Mesenchymal stem cell (in vitro differentiated cells and primary cell): ENCODE data around the gene PCARE.

Experiments used
- DNase-seq: peaks from one replicate; pipeline ENCODE4 v3.0.0-alpha.2; 2013
- H2AFZ ChIP-seq: one replicate; pipeline ENCODE4 v1.6.1; 2013; ENCODE audit warnings: low read depth, mild to moderate bottlenecking, control low read depth, inconsistent platforms, low read length, moderate library complexity
- H2AK5ac ChIP-seq: 2 replicates; pipeline ENCODE4 v1.6.1; 2013; ENCODE audit warnings: low read length, moderate library complexity, mild to moderate bottlenecking, inconsistent platforms; ENCODE audit not compliant: severe bottlenecking
- H2BK120ac ChIP-seq: one replicate; pipeline ENCODE4 v1.6.1; 2013; ENCODE audit warnings: low read depth, mild to moderate bottlenecking, inconsistent platforms, low read length, moderate library complexity
- H2BK12ac ChIP-seq, 2 experiments: one replicate each; pipeline ENCODE4 v1.6.1; 2013; ENCODE audit warnings: inconsistent platforms in 2 of 2, low read length in 2 of 2, mild to moderate bottlenecking in 2 of 2, moderate library complexity in 2 of 2, control low read depth in 1 of 2
- H2BK15ac ChIP-seq: one replicate; pipeline ENCODE4 v1.6.1; 2013; ENCODE audit warnings: mild to moderate bottlenecking, low read depth, inconsistent platforms; ENCODE audit not compliant: poor library complexity, severe bottlenecking
- H2BK5ac ChIP-seq: 2 replicates; pipeline ENCODE4 v1.6.1; 2013; ENCODE audit warnings: low read depth, mild to moderate bottlenecking, low read length, control low read depth, inconsistent platforms; ENCODE audit not compliant: poor library complexity, severe bottlenecking
- H3K14ac ChIP-seq, 2 experiments: one replicate each; pipeline ENCODE4 v1.6.1; 2013; ENCODE audit warnings: inconsistent platforms in 2 of 2, low read length in 2 of 2, control low read depth in 1 of 2, mild to moderate bottlenecking in 1 of 2, moderate library complexity in 1 of 2
- H3K18ac ChIP-seq, 2 experiments: one replicate each; pipeline ENCODE4 v1.6.1; 2013; ENCODE audit warnings: inconsistent platforms in 2 of 2, low read length in 2 of 2, control low read depth in 1 of 2, low read depth in 1 of 2, mild to moderate bottlenecking in 1 of 2
- H3K23ac ChIP-seq, 2 experiments: one replicate each; pipeline ENCODE4 v1.6.1; 2013; ENCODE audit warnings: inconsistent platforms in 2 of 2, low read length in 2 of 2, mild to moderate bottlenecking in 2 of 2, moderate library complexity in 2 of 2, control low read depth in 1 of 2
- H3K27ac ChIP-seq: 2 replicates; pipeline ENCODE4 v1.5.1; 2013; ENCODE audit warnings: mild to moderate bottlenecking, moderate library complexity, low read length, control low read depth, inconsistent platforms; ENCODE audit not compliant: poor library complexity, severe bottlenecking
- H3K27me3 ChIP-seq, 2 experiments: 2 replicates each; pipeline versions ENCODE4 v1.6.1 to v1.7.0; 2013; ENCODE audit warnings: low read length in 2 of 2, mild to moderate bottlenecking in 2 of 2, moderate library complexity in 2 of 2, control low read depth in 1 of 2, inconsistent platforms in 1 of 2; ENCODE audit not compliant: control insufficient read depth in 1 of 2, insufficient read depth in 1 of 2
- H3K36me3 ChIP-seq, 2 experiments: 2 replicates each; pipeline versions ENCODE4 v1.6.1 to v1.7.0; 2013; ENCODE audit warnings: low read length in 2 of 2, control low read depth in 1 of 2, inconsistent platforms in 1 of 2, low read depth in 1 of 2, mild to moderate bottlenecking in 1 of 2; ENCODE audit not compliant: insufficient read depth in 2 of 2, control insufficient read depth in 1 of 2
- H3K4ac ChIP-seq, 2 experiments: one replicate each; pipeline ENCODE4 v1.6.1; 2013; ENCODE audit warnings: inconsistent platforms in 2 of 2, low read length in 2 of 2, mild to moderate bottlenecking in 2 of 2, moderate library complexity in 2 of 2, control low read depth in 1 of 2, low read depth in 1 of 2
- H3K4me1 ChIP-seq: 2 replicates; pipeline ENCODE4 v1.6.1; 2013; ENCODE audit warnings: low read depth, low read length, control low read depth; ENCODE audit not compliant: control insufficient read depth, insufficient read depth
- H3K4me2 ChIP-seq: 2 replicates; pipeline ENCODE4 v1.6.1; 2013; ENCODE audit warnings: low read length, mild to moderate bottlenecking, inconsistent platforms; ENCODE audit not compliant: poor library complexity, severe bottlenecking
- H3K4me3 ChIP-seq, 2 experiments: 2 replicates each; pipeline versions ENCODE4 v1.5.1 to v1.7.0; 2013; ENCODE audit warnings: low read length in 2 of 2, mild to moderate bottlenecking in 2 of 2, control low read depth in 1 of 2, low read depth in 1 of 2; ENCODE audit not compliant: insufficient read depth in 1 of 2
- H3K79me1 ChIP-seq: replicated peaks from 2 replicates; pipeline ENCODE4 v1.6.1; 2013; ENCODE audit warnings: mild to moderate bottlenecking, control low read depth, low read length, inconsistent platforms; ENCODE audit not compliant: poor library complexity, severe bottlenecking
- H3K9ac ChIP-seq: 2 replicates; pipeline ENCODE4 v1.7.0; 2013; ENCODE audit warnings: mild to moderate bottlenecking, low read length, moderate library complexity
- H3K9me3 ChIP-seq: 2 replicates; pipeline ENCODE4 v1.7.0; 2013; ENCODE audit warnings: mild to moderate bottlenecking, low read length; ENCODE audit not compliant: control insufficient read depth
- H4K8ac ChIP-seq: one replicate; pipeline ENCODE4 v1.6.1; 2013; ENCODE audit warnings: inconsistent platforms, mild to moderate bottlenecking, low read length, moderate library complexity
- H4K91ac ChIP-seq: one replicate; pipeline ENCODE4 v1.6.1; 2013; ENCODE audit warnings: mild to moderate bottlenecking, low read length, inconsistent platforms
- WGBS: methylation state at CpG from one replicate; pipeline ENCODE4 v1.1.7; 2013; ENCODE audit warnings: mixed read lengths; 5-methylcytosine and 5-hydroxymethylcytosine counted together

PCARE gene

GRCh38 chr2:29106980-29107388, 32.7 kb upstream of the PCARE start:
- Histone ChIP-seq H3K9me3 (no peaks in the 10 kb centered on the region), H2AK5ac (peak overlapping the region; percentile 47), H3K4ac (no peak overlapping the region), H3K27me3 (no peaks in the 10 kb centered on the region), H3K4me1 (peaks cover 2% of the 10 kb centered on the region), H3K14ac (no peak overlapping the region), H3K79me1 (no peaks in the 10 kb centered on the region), H3K36me3 (no peaks in the 10 kb centered on the region), H3K9ac (no peak overlapping the region), H3K18ac (no peak overlapping the region), H3K27ac (no peak overlapping the region), H2BK5ac (no peak overlapping the region), H2BK120ac (no peak overlapping the region), H3K4me2 (no peak overlapping the region), H3K23ac (no peak overlapping the region), H2BK12ac (no peak overlapping the region), H2BK15ac (no peak overlapping the region), H4K8ac (no peak overlapping the region), H3K4me3 (no peak overlapping the region), H2AFZ (no peak overlapping the region), H4K91ac (no peak overlapping the region)
- WGBS = 54% methylated on average over 2 of the region's 2 CpGs
- DNase-seq = peak; percentile 83

DNA sequence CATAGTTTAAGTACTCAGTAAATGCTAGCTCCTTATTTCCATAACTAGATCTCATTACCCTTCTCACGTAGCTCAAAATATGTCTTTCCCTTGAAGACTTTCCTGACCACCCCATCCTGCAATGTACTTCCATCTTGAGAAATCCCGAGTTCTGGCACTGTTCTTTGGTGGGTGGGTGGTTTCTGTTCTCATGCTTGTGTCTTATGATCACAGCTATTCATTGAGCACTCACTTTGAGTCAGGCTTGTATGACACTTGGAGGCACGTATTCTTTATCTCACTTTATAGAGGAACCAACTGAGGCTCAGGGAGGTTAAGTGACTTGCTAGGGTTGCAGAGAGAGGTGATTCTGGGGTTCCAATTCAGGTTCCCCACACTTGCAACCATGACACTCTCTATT, 31.9 kb upstream of the PCARE start:
- Histone ChIP-seq H3K14ac (no peak overlapping the region), H3K23ac (no peak overlapping the region), H3K4me3 (no peak overlapping the region), H3K18ac (no peak overlapping the region), H3K36me3 (no peaks in the 10 kb centered on the region), H3K4me2 (no peak overlapping the region), H3K9me3 (no peaks in the 10 kb centered on the region), H2BK5ac (no peak overlapping the region), H3K9ac (no peak overlapping the region), H4K91ac (no peak overlapping the region), H2AK5ac (no peak overlapping the region), H3K4ac (no peak overlapping the region), H2BK15ac (no peak overlapping the region), H2BK12ac (peak overlapping the region in 1 of 2 experiments; percentile 21), H2BK120ac (no peak overlapping the region), H3K27me3 (no peaks in the 10 kb centered on the region), H2AFZ (no peak overlapping the region), H3K27ac (no peak overlapping the region), H3K79me1 (no peaks in the 10 kb centered on the region), H4K8ac (no peak overlapping the region), H3K4me1 (peaks cover 2% of the 10 kb centered on the region)
- 100% methylated on average over 2 of the region's 3 CpGs for WGBS
- DNase-seq = no peak

- DNase-seq = no peak
- Histone ChIP-seq H2BK5ac (no peak overlapping the region), H2AFZ (no peak overlapping the region), H3K18ac (peak overlapping the region; percentile 21 to 39), H4K8ac (peak overlapping the region; percentile 19), H4K91ac (no peak overlapping the region), H2BK15ac (no peak overlapping the region), H3K14ac (no peak overlapping the region), H3K9me3 (no peaks in the 10 kb centered on the region), H3K36me3 (no peaks in the 10 kb centered on the region), H3K4me1 (peaks cover 2% of the 10 kb centered on the region), H3K27me3 (no peaks in the 10 kb centered on the region), H2AK5ac (no peak overlapping the region), H3K4me3 (no peak overlapping the region), H3K4ac (peak overlapping the region in 1 of 2 experiments; percentile 34), H3K79me1 (no peaks in the 10 kb centered on the region), H3K27ac (no peak overlapping the region), H3K23ac (no peak overlapping the region), H3K4me2 (no peak overlapping the region), H2BK12ac (no peak overlapping the region), H2BK120ac (no peak overlapping the region), H3K9ac (no peak overlapping the region)
- WGBS = 76% methylated on average over 2 of the region's 2 CpGs
Observed at GRCh38 chr2:29105375-29105774, 31.1 kb upstream of the PCARE start.

GRCh38 chr2:29104688-29105087, 30.4 kb upstream of the PCARE start:
- H3K27ac ChIP-seq = no peak overlapping the region
- H2BK15ac ChIP-seq = no peak overlapping the region
- 99% methylated on average over 3 of the region's 5 CpGs for WGBS

More at GRCh38 chr2:29104688-29105087, 30.4 kb upstream of the PCARE start:
- Histone ChIP-seq H3K18ac (no peak overlapping the region), H4K91ac (no peak overlapping the region), H2BK120ac (no peak overlapping the region), H2BK5ac (no peak overlapping the region), H3K4me3 (no peak overlapping the region), H3K27me3 (no peaks in the 10 kb centered on the region), H3K36me3 (no peaks in the 10 kb centered on the region), H2AFZ (no peak overlapping the region), H3K4ac (no peak overlapping the region), H3K4me1 (peaks cover 2% of the 10 kb centered on the region), H3K79me1 (no peaks in the 10 kb centered on the region), H3K9me3 (no peaks in the 10 kb centered on the region), H2AK5ac (no peak overlapping the region), H3K14ac (no peak overlapping the region), H3K4me2 (no peak overlapping the region), H3K9ac (no peak overlapping the region), H2BK12ac (no peak overlapping the region), H3K23ac (no peak overlapping the region), H4K8ac (no peak overlapping the region)
- no peak for DNase-seq
